Panc1 (cell line): ENCODE data around the gene XYLT1. TPM values are rescaled to one million over a fixed set of nuclear protein-coding genes. Genes with fewer than 3 reads are reported as not detected.

Experiments used
- ATAC-seq: fragments of 200-7000 bp; cut with Tn5 transposase; 2 replicates; pipeline ENCODE4 v1.9.1; 2020; ENCODE audit warnings: mild to moderate bottlenecking, moderate library complexity
- BruUV-seq: library from RNA; stranded (reverse); fragments of 400-500 nt; replicated peaks from 2 replicates; lab custom pipeline; 2021; lab: Mats Ljungman, UMichigan
- CTCF ChIA-PET: fragments of 300-600 bp; sonication (Branson Sonifier 250); formaldehyde crosslinking; loops from one replicate; lab custom pipeline; 2022; ENCODE audit warnings: antibody characterized with exemption; lab: Charles Lee
- POLR2A ChIA-PET: fragments of 300-600 bp; sonication (Branson Sonifier 250); formaldehyde crosslinking; loops from one replicate; lab custom pipeline; 2022; ENCODE audit warnings: antibody characterized with exemption; lab: Charles Lee
- DNase-seq: peaks from one replicate; pipeline ENCODE4 v3.0.0-alpha.2; 2010; ENCODE audit warnings: low read depth, low spot score
- H3K27ac ChIP-seq: 2 replicates; pipeline ENCODE4 v1.5.1; 2011; ENCODE audit warnings: mild to moderate bottlenecking, low read length, inconsistent platforms
- H3K27me3 ChIP-seq: fragments of 200-500 bp; sonication (Bioruptor generic); 2 replicates; pipeline ENCODE4 v1.6.0; 2014; ENCODE audit warnings: low read length, inconsistent platforms; ENCODE audit not compliant: control insufficient read depth, insufficient read depth
- H3K36me3 ChIP-seq: fragments of 200-500 bp; sonication (Bioruptor generic); 2 replicates; pipeline ENCODE4 v1.5.1; 2014; ENCODE audit warnings: inconsistent platforms, mild to moderate bottlenecking, low read length, moderate library complexity; ENCODE audit not compliant: control insufficient read depth, insufficient read depth
- H3K4me1 ChIP-seq: 2 replicates; pipeline ENCODE4 v1.5.1; 2011; ENCODE audit warnings: inconsistent platforms, mild to moderate bottlenecking, low read length, moderate library complexity; ENCODE audit not compliant: control insufficient read depth, insufficient read depth
- H3K4me3 ChIP-seq, 2 experiments: 2 replicates each; pipeline ENCODE4 v1.5.1; 2011 to 2012; ENCODE audit warnings: low read depth in 2 of 2, low read length in 2 of 2, mild to moderate bottlenecking in 2 of 2, inconsistent platforms in 1 of 2, moderate library complexity in 1 of 2
- H3K9me3 ChIP-seq: fragments of 200-500 bp; sonication (Bioruptor generic); 2 replicates; pipeline ENCODE4 v1.5.1; 2014; ENCODE audit warnings: low read depth, mild to moderate bottlenecking, inconsistent platforms, low read length, moderate library complexity; ENCODE audit not compliant: control insufficient read depth, insufficient read depth
- POLR2AphosphoS5 ChIP-seq: IDR thresholded peaks from 2 replicates; pipeline ENCODE4 v1.6.1; 2012; ENCODE audit warnings: mild to moderate bottlenecking, low read depth, low read length, moderate library complexity
- SIN3A ChIP-seq: IDR thresholded peaks from 2 replicates; pipeline ENCODE4 v1.6.1; 2012; ENCODE audit warnings: low read depth, mild to moderate bottlenecking, low read length, moderate library complexity, borderline replicate concordance; ENCODE audit not compliant: insufficient read depth
- TCF7L2 ChIP-seq: IDR thresholded peaks from 2 replicates; pipeline ENCODE4 v1.6.1; 2011; ENCODE audit warnings: mild to moderate bottlenecking, low read depth, low read length, inconsistent platforms
- in situ Hi-C: cut with HindIII; loops from 2 replicates; pipeline ENCODE4 v1.10.0; 2016; ENCODE audit warnings: low sequenced_read_pairs, low pct_unique_long_range_greater_than_20kb
- intact Hi-C: fragments of 100-400 bp; cut with micrococcal nuclease; formaldehyde crosslinking; loops from one replicate; pipeline ENCODE4 v1.10.0; 2022; ENCODE audit not compliant: unreplicated experiment
- total RNA-seq: library from RNA; stranded (reverse); gene quantifications from one replicate; pipeline ENCODE4 v1.2.1, GENCODE V29; 2021; ENCODE audit not compliant: unreplicated experiment
- TF ChIP-seq, protein P1 (sequence below): fragments of 450-650 bp; IDR thresholded peaks from 2 replicates; pipeline ENCODE4 v1.5.1; 2017; ENCODE audit warnings: mild to moderate bottlenecking
- TF ChIP-seq, protein P2 (sequence below), 2 experiments: IDR thresholded peaks; 2 replicates each; pipeline ENCODE4 v1.6.1; 2011 to 2012; ENCODE audit warnings: low read depth in 2 of 2, control low read depth in 1 of 2, low read length in 1 of 2, mild to moderate bottlenecking in 1 of 2, moderate library complexity in 1 of 2; ENCODE audit not compliant: insufficient read depth in 1 of 2

The XYLT1 gene
- total RNA-seq, 1 experiment from 2014 or later: 0.62 TPM

DNA sequence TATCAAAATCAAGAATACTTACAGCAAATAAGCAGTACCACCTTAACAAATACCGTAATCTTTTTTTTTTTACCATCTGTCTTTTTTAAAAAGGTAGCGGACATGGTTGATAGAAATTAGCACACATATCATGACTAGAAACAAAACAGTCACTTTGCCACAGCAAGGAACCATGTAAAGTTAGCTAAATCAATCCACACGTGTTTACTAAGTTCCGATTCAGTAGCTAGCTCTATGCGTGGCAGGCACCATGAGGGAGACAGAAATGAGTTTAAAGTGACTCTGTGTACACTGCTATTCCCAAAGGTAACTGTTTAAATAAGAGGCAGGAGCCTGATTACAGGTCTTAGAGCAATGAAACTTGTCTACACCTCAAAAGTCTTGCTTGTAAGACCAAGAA, 108.6 kb downstream of the XYLT1 start:
- POLR2A ChIA-PET: no interaction called here
- peaks cover 3% of the 10 kb centered on the region for H3K27me3 ChIP-seq
- intact Hi-C loops (no loop called here), in situ Hi-C loops (no loop called here)
- TF ChIP-seq TCF7L2: no peak
- no peak overlapping the region for H3K27ac ChIP-seq
- no peaks in the 10 kb centered on the region for H3K36me3 ChIP-seq
- CTCF ChIA-PET: interaction anchor here (0.6 kb wide), 1 partner anchor 185 kb away, joined by 11 read pairs; no protein-coding TSS in a partner anchor
- H3K9me3 ChIP-seq: no peaks in the 10 kb centered on the region
- no TSS peak for BruUV-seq
- ATAC-seq (no peak), DNase-seq (no peak)
- H3K4me1 ChIP-seq: no peaks in the 10 kb centered on the region
- H3K4me3 ChIP-seq: no peak overlapping the region

DNA sequence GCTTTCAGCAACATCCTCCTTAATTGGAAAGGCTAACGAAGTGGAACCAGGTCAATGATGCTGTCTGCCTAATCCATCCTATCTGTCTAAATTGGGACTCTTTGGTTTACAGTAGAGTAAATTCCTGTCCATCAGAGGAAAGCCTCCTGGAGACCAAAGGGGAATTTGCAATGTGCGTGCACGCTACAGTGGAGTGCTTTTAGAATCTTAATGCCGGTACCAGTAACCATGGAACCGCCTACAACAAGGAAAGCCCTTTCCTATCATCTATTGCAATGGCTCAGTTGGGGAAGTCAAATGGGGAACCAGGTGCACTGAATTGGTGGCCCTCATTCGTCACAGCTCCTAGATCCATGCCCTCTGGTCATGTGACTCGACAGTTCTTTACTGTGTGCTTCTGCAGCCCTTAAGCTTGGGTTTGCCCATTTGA, 110.1 kb downstream of the XYLT1 start:
- Histone ChIP-seq H3K36me3 (no peaks in the 10 kb centered on the region), H3K9me3 (no peaks in the 10 kb centered on the region), H3K27ac (no peak overlapping the region), H3K4me1 (no peaks in the 10 kb centered on the region), H3K4me3 (no peak overlapping the region), H3K27me3 (peaks cover 3% of the 10 kb centered on the region)
- BruUV-seq: no TSS peak
- ChIA-PET POLR2A (no interaction called here), CTCF (no interaction called here)
- ATAC-seq: no peak
- DNase-seq: no peak
- intact Hi-C loops: no loop called here
- in situ Hi-C loops: no loop called here
- TF ChIP-seq, protein P1, sequence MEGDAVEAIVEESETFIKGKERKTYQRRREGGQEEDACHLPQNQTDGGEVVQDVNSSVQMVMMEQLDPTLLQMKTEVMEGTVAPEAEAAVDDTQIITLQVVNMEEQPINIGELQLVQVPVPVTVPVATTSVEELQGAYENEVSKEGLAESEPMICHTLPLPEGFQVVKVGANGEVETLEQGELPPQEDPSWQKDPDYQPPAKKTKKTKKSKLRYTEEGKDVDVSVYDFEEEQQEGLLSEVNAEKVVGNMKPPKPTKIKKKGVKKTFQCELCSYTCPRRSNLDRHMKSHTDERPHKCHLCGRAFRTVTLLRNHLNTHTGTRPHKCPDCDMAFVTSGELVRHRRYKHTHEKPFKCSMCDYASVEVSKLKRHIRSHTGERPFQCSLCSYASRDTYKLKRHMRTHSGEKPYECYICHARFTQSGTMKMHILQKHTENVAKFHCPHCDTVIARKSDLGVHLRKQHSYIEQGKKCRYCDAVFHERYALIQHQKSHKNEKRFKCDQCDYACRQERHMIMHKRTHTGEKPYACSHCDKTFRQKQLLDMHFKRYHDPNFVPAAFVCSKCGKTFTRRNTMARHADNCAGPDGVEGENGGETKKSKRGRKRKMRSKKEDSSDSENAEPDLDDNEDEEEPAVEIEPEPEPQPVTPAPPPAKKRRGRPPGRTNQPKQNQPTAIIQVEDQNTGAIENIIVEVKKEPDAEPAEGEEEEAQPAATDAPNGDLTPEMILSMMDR: no peak
- TF ChIP-seq TCF7L2 (no peak), POLR2AphosphoS5 (no peak), SIN3A (no peak)
- TF ChIP-seq, protein P2, sequence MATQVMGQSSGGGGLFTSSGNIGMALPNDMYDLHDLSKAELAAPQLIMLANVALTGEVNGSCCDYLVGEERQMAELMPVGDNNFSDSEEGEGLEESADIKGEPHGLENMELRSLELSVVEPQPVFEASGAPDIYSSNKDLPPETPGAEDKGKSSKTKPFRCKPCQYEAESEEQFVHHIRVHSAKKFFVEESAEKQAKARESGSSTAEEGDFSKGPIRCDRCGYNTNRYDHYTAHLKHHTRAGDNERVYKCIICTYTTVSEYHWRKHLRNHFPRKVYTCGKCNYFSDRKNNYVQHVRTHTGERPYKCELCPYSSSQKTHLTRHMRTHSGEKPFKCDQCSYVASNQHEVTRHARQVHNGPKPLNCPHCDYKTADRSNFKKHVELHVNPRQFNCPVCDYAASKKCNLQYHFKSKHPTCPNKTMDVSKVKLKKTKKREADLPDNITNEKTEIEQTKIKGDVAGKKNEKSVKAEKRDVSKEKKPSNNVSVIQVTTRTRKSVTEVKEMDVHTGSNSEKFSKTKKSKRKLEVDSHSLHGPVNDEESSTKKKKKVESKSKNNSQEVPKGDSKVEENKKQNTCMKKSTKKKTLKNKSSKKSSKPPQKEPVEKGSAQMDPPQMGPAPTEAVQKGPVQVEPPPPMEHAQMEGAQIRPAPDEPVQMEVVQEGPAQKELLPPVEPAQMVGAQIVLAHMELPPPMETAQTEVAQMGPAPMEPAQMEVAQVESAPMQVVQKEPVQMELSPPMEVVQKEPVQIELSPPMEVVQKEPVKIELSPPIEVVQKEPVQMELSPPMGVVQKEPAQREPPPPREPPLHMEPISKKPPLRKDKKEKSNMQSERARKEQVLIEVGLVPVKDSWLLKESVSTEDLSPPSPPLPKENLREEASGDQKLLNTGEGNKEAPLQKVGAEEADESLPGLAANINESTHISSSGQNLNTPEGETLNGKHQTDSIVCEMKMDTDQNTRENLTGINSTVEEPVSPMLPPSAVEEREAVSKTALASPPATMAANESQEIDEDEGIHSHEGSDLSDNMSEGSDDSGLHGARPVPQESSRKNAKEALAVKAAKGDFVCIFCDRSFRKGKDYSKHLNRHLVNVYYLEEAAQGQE (IDR thresholded peaks at IDR 0.05; ENCODE audit: insufficient read depth in 1 of 2, low read depth in 2 of 2, low read length in 1 of 2): no peak

DNA sequence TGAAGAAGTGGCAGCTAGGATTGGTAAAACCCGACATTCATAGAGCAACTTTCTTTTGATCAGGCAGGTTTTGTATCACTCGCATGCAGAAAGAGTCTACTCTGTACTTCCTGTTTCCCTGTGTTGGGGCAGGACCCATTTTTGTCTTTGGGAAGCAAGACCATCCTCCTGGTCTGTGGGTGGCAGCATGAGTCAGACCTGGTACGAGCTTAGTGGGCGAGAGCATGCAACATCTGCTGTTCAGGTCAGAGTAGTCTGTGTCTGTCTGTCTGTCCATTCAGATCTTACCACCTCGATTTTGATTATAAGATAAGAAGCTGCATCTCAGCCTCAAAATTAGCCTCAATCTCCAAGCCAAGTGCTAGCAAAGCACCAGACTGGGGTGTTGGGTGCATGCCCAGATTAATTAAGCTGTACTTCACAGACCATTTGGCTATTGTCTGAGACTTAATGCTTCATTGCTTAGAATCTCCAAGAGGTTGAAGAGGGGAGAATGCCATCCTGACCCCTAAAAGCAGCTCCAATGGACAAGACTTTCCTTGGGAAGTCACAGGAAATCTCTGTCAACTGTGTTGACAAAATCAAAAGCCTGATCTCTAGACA, 110.9 kb downstream of the XYLT1 start:
- Histone ChIP-seq H3K4me3 (no peak overlapping the region), H3K36me3 (no peaks in the 10 kb centered on the region), H3K27ac (no peak overlapping the region), H3K9me3 (no peaks in the 10 kb centered on the region), H3K27me3 (peaks cover 3% of the 10 kb centered on the region), H3K4me1 (no peaks in the 10 kb centered on the region)
- BruUV-seq: no TSS peak
- ATAC-seq (no peak), DNase-seq (no peak)
- TF ChIP-seq, protein P2 (IDR thresholded peaks at IDR 0.05; ENCODE audit: insufficient read depth in 1 of 2, low read depth in 2 of 2, low read length in 1 of 2): no peak
- TF ChIP-seq TCF7L2: no peak
- TF ChIP-seq POLR2AphosphoS5: no peak
- TF ChIP-seq, protein P1: no peak
- TF ChIP-seq SIN3A: no peak
- intact Hi-C loops: no loop called here
- in situ Hi-C loops: no loop called here
- ChIA-PET CTCF (no interaction called here), POLR2A (no interaction called here)
